OCI-LY7 (cell line): ENCODE measurements around the gene MVB12B.

Experiments used
- EZH2phosphoT487 ChIP-seq: fragments of 200-600 bp; sonication (generic); IDR thresholded peaks from 2 replicates; pipeline ENCODE4 v1.6.1; 2018; ENCODE audit warnings: low read depth, borderline replicate concordance, mild to moderate bottlenecking, mixed run types, antibody characterized with exemption, low read length, moderate library complexity, mixed read lengths
- TF ChIP-seq, protein P1 (sequence below): fragments of 200-600 bp; sonication (generic); conservative IDR thresholded peaks from 2 replicates; pipeline ENCODE4 v1.5.1; 2014; ENCODE audit warnings: mild to moderate bottlenecking, antibody characterized with exemption, low read length, moderate library complexity, mixed read lengths

DNA sequence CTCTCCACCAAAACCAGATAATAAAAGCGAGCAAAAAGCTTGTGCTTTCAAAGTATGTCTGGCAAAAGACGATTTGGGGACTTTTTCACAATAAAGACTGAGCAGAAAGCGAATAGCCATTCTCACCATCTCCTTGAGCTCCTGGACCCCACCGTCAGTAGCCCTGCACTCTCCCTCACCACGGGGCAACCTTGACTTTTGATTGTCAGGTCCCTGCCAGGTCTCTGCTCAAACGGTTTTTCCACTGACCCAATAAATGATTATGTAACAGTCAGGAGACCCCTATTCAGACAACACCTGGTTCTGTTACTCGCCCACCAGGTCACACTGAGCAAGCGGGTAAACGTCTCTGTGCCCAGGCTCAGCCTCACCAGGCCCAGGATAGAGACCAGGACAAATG is 131.3 kb downstream of the MVB12B start:
- TF ChIP-seq, protein P1, sequence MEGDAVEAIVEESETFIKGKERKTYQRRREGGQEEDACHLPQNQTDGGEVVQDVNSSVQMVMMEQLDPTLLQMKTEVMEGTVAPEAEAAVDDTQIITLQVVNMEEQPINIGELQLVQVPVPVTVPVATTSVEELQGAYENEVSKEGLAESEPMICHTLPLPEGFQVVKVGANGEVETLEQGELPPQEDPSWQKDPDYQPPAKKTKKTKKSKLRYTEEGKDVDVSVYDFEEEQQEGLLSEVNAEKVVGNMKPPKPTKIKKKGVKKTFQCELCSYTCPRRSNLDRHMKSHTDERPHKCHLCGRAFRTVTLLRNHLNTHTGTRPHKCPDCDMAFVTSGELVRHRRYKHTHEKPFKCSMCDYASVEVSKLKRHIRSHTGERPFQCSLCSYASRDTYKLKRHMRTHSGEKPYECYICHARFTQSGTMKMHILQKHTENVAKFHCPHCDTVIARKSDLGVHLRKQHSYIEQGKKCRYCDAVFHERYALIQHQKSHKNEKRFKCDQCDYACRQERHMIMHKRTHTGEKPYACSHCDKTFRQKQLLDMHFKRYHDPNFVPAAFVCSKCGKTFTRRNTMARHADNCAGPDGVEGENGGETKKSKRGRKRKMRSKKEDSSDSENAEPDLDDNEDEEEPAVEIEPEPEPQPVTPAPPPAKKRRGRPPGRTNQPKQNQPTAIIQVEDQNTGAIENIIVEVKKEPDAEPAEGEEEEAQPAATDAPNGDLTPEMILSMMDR, result no peak
- TF ChIP-seq EZH2phosphoT487, result no peak
